Measurements from ENCODE around the gene THAP7.
"Not testable (repeated sequence)": the region's sequence is repeated elsewhere in the genome, so short reads cannot be mapped to it uniquely, and the experiment has no call there.

THAP7 gene

GRCh38 chr22:21012446-21013407, 10.8 kb upstream of the THAP7 start:
- DNase-seq (ENCODE audit: low read depth), result no peak

- no peak for DNase-seq (ENCODE audit: low read depth)
Observed at GRCh38 chr22:21010426-21011113, 8.7 kb upstream of the THAP7 start.

- no peak for DNase-seq (ENCODE audit: low read depth)
Observed at GRCh38 chr22:21009638-21010425, 7.9 kb upstream of the THAP7 start.

- not testable (repeated sequence) for DNase-seq (ENCODE audit: low read depth)
Observed at GRCh38 chr22:21009208-21009607, 7.3 kb upstream of the THAP7 start.

GRCh38 chr22:21003782-21004181, 1.9 kb upstream of the THAP7 start:
- DNase-seq (ENCODE audit: low read depth), result no peak

- DNase-seq (ENCODE audit: low read depth), result no peak
Observed at GRCh38 chr22:21000987-21001600, 824 bp downstream of the THAP7 start.

GRCh38 chr22:21000207-21000986, 1.5 kb downstream of the THAP7 start:
- DNase-seq (ENCODE audit: low read depth), result no peak

GRCh38 chr22:20999350-21000206, 2.3 kb downstream of the THAP7 start:
- no peak for DNase-seq (ENCODE audit: low read depth)

GRCh38 chr22:20998411-20999336, 3.2 kb downstream of the THAP7 start:
- DNase-seq (ENCODE audit: low read depth), result no peak

GRCh38 chr22:20997536-20998257, 4.2 kb downstream of the THAP7 start:
- DNase-seq (ENCODE audit: low read depth), result no peak

GRCh38 chr22:20996598-20997535, 5.1 kb downstream of the THAP7 start:
- no peak for DNase-seq (ENCODE audit: low read depth)

- DNase-seq (ENCODE audit: low read depth), result no peak
Observed at GRCh38 chr22:20996031-20996410, 5.9 kb downstream of the THAP7 start.

- no peak for DNase-seq (ENCODE audit: low read depth)
Observed at GRCh38 chr22:20995329-20996030, 6.4 kb downstream of the THAP7 start.

GRCh38 chr22:20994902-20995241, 7.0 kb downstream of the THAP7 start:
- no peak for DNase-seq (ENCODE audit: low read depth)

GRCh38 chr22:20994128-20994901, 7.6 kb downstream of the THAP7 start:
- no peak for DNase-seq (ENCODE audit: low read depth)

Data from fibroblast of the conjunctiva (primary cell).